ENCODE data around the gene S100A11.

S100A11 gene

GRCh38 chr1:152039886-152040285, 3.1 kb upstream of the S100A11 start:
- DNase-seq (ENCODE audit: low spot score) (no peak), FAIRE-seq (no peak)

- no peak for FAIRE-seq
Measured at GRCh38 chr1:152039461-152039860, 2.7 kb upstream of the S100A11 start.

GRCh38 chr1:152038871-152039270, 2.1 kb upstream of the S100A11 start:
- DNase-seq (ENCODE audit: low spot score) (no peak), FAIRE-seq (no peak)

More at GRCh38 chr1:152039461-152039860, 2.7 kb upstream of the S100A11 start:
- no peak for DNase-seq (ENCODE audit: low spot score)

GRCh38 chr1:152035539-152036266, 1.1 kb downstream of the S100A11 start:
- DNase-seq (ENCODE audit: low spot score) (peak; percentile 28), FAIRE-seq (no peak)

- peak; percentile 36 for FAIRE-seq
Measured at GRCh38 chr1:152034654-152035538, 1.9 kb downstream of the S100A11 start.

GRCh38 chr1:152034324-152034653, 2.5 kb downstream of the S100A11 start:
- DNase-seq (ENCODE audit: low spot score) (no peak), FAIRE-seq (no peak)

More at GRCh38 chr1:152034654-152035538, 1.9 kb downstream of the S100A11 start:
- DNase-seq (ENCODE audit: low spot score) = peak; percentile 72

GRCh38 chr1:152029929-152030211, 6.9 kb downstream of the S100A11 start:
- FAIRE-seq (no peak), DNase-seq (ENCODE audit: low spot score) (no peak)

- no peak for DNase-seq (ENCODE audit: low spot score)
- no peak for FAIRE-seq
Measured at GRCh38 chr1:152029144-152029928, 7.5 kb downstream of the S100A11 start.

- FAIRE-seq = no peak
- no peak for DNase-seq (ENCODE audit: low spot score)
Measured at GRCh38 chr1:152026895-152027294, 9.9 kb downstream of the S100A11 start.

- FAIRE-seq = no peak
- no peak for DNase-seq (ENCODE audit: low spot score)
Measured at GRCh38 chr1:152024223-152024622, 12.6 kb downstream of the S100A11 start.

- no peak for FAIRE-seq
Measured at GRCh38 chr1:152023221-152023620, 13.6 kb downstream of the S100A11 start.

GRCh38 chr1:152022474-152022873, 14.3 kb downstream of the S100A11 start:
- no peak for FAIRE-seq
- DNase-seq (ENCODE audit: low spot score) = no peak

More at GRCh38 chr1:152023221-152023620, 13.6 kb downstream of the S100A11 start:
- DNase-seq (ENCODE audit: low spot score) = no peak

- DNase-seq (ENCODE audit: low spot score) (no peak), FAIRE-seq (no peak)
Measured at GRCh38 chr1:152021569-152021968, 15.2 kb downstream of the S100A11 start.

- FAIRE-seq = no peak
- DNase-seq (ENCODE audit: low spot score) = no peak
Measured at GRCh38 chr1:152020849-152021248, 16.0 kb downstream of the S100A11 start.

- DNase-seq (ENCODE audit: low spot score) (no peak), FAIRE-seq (no peak)
Measured at GRCh38 chr1:152018537-152018936, 18.3 kb downstream of the S100A11 start.

- FAIRE-seq (no peak), DNase-seq (ENCODE audit: low spot score) (no peak)
Measured at GRCh38 chr1:152015766-152016165, 21.0 kb downstream of the S100A11 start.

- DNase-seq (ENCODE audit: low spot score) (no peak), FAIRE-seq (no peak)
Measured at GRCh38 chr1:152014943-152015342, 21.9 kb downstream of the S100A11 start.

GRCh38 chr1:152013664-152014237, 23.1 kb downstream of the S100A11 start:
- peak; percentile 32 for DNase-seq (ENCODE audit: low spot score)
- no peak for FAIRE-seq

- FAIRE-seq (no peak), DNase-seq (ENCODE audit: low spot score) (no peak)
Measured at GRCh38 chr1:152009691-152010090, 27.1 kb downstream of the S100A11 start.

GRCh38 chr1:152007047-152007446, 29.8 kb downstream of the S100A11 start:
- FAIRE-seq = no peak
- no peak for DNase-seq (ENCODE audit: low spot score)

GRCh38 chr1:152005360-152005912, 31.4 kb downstream of the S100A11 start:
- DNase-seq (ENCODE audit: low spot score) (no peak), FAIRE-seq (no peak)
